Hematopoietic multipotent progenitor cell (in vitro differentiated cells): ENCODE measurements around the gene IER3IP1. TPM values are rescaled to one million over a fixed set of nuclear protein-coding genes. Genes with fewer than 3 reads are reported as not detected.
"Not testable (repeated sequence)": the region's sequence is repeated elsewhere in the genome, so short reads cannot be mapped to it uniquely, and the experiment has no call there.

Experiments used
- DNase-seq, 3 donors: peaks; one replicate each; pipeline ENCODE4 v3.0.0-alpha.2; 2011 to 2015; ENCODE audit warnings: low read depth in 2 of 3, low spot score in 2 of 3
- total RNA-seq: library from RNA; depleted of rRNA; stranded (reverse); fragments of >200 nt; gene quantifications from one replicate; pipeline ENCODE4 v1.2.3, GENCODE V29; 2012

Gene IER3IP1
- total RNA-seq, 1 donor, result 3.2 TPM

DNA sequence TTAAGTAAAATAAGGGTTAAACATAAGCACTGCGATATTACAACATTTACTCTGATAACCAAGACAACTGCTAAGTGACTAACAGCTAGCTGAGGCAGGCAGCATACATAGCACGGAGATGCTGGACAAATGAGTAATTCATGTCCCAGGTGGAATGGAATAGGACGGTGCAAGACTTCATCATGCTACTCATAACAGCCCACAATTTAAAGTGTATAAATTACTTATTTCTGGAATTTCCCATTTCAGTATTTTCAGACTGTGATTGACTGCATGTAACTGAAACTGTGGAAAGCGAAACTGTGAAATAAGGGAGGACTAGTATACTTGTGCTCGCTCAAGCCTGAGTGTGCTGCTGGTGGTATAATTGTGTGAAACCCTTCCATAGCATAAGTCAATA is 12.9 kb downstream of the IER3IP1 start:
- no peak for DNase-seq

DNA sequence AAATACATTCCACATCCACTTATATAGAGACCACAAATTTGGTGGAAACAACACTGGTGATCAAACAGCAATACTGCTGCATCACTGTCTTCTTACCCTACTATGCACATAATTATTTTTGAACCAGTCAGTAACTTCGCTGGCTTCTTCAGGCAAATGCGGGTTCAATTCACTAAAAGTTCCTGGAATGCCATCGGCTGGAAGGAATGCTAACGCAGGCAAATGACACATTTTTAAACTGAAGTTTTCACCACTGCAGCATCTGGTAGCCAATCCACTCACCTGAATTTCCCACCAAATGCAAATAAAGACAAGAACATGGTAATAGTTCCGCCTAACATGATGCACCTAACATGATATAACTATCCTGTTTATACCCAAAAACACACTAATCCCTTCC is 15.9 kb downstream of the IER3IP1 start:
- DNase-seq, result no peak

DNA sequence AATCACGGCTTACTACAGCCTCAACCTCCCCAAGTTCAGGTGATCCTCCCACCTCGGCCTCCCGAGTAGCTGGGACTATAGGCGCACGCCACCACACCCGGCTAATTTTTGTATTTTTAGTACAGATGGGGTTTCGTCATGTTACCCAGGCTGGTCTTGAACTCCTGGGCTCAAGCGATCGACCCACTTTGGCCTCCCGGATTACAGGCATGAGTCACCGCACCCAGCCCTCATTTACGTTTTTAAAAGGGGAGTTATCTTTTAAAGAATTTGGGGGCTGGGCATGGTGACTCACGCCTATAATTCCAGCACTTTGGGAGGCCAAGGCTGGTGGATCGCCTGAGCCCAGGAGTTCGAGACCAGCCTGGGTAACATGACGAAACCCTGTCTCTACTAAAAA is 17.8 kb downstream of the IER3IP1 start:
- DNase-seq, result not testable (repeated sequence)

DNA sequence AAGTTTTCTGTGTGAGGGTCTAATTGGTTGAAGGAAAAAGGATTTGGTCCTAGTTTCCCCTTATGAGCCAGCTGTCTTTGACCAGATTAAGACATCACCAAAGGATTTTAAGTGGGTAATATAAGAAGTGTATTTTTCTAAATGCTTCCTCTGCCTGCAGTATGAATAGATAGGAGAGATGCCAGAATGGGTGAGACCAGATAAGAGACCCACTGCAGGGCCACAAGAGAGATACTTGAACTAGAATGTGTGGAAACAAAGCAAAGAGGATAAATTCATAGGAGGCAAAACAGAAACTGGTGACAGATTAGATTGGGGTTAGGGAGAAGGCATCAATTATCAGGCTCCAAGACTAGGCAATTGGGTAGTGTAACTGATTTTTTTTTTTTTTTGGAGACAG is 24.7 kb downstream of the IER3IP1 start:
- DNase-seq, result peak in 2 of 3 donors; percentile 20

DNA sequence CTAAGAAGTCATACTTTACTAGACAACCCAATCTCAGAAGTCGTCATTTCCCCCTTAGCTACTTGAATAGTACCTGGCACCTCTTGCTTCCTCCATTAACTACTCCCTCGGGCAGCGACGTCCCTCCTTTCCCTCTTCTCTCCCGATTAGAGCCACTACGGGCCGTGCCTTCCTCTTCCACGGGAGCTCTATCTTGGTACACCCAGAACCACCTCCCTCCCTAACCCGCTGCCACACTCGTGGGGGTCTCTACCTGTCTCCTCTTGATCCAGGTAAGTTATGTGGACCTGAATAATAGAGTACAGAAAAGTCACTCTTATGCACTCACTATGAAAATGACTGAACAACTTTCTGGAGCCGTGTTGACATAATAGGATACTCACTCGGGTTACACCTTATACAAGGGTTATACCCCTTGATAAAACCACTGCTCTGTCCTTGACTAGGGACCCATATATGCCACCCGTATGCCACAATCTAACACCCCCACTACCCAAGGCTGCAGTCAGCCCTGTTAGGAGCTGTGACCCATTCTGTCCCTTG is 25.3 kb downstream of the IER3IP1 start:
- peak in 2 of 3 donors; percentile 4 to 39 for DNase-seq

DNA sequence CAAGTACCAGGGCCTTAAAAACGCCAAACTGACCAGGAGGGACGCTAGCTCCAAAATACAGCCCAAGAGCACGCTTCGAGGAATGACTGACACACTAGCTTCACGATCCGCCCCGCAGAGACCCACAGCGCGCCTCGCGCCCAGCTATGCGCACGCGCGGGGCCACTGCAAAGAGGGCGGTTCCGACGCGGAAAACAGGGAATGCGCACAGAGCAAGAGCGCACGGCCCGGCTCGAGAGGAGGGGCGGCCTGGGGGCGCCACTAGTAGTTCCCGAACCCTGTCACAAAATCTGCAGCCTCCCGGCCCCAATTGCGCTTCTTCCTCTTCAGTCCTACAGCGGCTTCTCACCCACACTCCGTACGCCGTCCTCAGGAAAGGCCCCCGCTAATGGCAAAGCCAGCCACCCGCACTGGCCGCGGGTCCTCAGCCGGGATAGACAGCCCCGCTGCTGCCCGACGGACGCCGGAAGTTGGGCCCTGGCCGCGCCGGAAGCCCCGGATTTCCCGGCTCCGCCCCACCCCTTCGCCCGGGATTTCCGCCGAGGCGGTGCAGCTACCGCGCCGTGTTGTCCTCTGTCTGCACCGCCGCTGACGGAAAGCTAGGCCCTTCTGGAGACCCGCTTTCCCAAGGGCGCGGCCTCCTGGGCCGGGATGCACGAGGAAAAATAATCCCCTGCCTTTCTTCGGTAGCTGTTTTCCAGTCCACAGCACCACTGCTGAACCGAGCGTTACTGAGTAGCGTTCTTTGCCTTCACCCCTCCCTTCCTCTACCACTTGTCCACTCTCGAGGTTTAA is 25.9 kb downstream of the IER3IP1 start, which contains the start of gene HDHD2:
HDHD2 (minus strand) TSS at position 472 of the 795 bp plus-strand sequence. CDS start 14,061 bp downstream, outside the sequence.
- peak; percentile 38 to 70 (median 50) for DNase-seq

DNA sequence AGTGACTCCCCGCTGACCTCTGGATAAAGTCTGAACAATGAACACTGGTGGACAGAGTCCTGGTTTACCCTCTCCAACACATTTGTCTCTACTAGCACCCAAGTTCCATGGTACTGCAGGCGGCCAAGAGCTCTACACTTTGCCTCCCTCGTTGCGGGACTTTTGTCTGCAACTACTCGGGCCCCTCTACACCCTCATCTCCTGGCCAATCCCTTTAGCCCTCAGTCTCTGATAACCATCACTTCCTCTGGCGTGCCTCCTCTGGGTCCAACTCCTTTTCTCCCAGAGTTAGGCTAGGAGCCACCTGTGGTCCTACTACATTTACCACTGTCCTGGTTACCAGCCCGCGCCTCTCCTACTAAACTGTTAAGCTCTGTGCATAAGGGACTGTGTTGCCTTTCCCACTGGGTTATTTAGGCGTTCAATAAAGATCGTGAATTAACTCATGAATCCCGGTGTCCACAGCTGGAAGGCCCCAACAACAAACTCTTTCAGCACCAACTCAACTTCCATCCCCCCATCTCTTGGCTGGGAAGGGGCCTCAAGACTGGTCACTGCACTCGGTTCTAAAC is 26.6 kb downstream of the IER3IP1 start:
- DNase-seq, result no peak

DNA sequence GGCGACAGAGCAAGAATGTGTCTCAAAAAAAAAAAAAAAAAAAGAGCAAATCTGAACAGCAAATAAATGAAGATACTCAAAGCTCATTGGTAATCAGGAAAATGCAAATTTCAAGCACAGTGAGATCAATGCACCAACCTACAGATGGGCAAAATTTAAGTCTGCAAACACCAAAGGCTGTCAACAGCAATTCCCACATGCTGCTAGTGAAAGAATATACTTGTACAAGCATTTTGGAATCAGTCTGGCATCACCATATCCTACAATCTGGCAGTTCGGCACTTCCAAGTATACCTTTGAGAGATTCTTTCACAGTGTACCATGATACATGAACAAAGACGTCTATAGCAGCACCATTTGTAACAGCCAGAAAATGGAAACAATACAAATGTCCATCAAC is 30.0 kb downstream of the IER3IP1 start:
- DNase-seq, result no peak

DNA sequence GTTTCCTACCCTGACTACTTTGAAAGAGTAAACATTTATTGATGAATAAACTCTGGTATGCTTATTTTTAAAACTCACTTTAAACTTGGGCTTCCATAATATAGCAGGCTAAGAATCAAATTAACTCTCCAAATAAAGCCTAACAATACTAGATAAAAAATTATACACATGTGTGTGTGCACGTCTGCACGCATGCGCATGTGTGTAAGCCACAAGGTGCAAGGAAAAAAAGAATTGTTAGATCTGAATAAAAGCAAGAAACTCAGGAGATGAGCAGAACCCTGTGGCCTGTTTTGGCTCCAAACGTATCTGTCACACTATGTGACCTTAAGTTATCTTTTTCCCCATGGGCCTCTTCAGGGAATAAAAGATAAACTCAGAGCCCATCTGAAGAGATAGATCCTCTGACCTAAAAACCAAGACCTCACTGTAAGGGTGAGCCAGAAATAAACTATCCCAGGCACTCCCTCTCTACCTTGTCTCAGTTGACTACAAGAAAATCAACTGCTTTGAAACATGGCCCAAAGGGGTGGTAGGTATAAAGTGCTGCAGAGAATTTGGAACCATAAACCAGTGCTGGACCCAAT is 32.2 kb downstream of the IER3IP1 start:
- no peak for DNase-seq

DNA sequence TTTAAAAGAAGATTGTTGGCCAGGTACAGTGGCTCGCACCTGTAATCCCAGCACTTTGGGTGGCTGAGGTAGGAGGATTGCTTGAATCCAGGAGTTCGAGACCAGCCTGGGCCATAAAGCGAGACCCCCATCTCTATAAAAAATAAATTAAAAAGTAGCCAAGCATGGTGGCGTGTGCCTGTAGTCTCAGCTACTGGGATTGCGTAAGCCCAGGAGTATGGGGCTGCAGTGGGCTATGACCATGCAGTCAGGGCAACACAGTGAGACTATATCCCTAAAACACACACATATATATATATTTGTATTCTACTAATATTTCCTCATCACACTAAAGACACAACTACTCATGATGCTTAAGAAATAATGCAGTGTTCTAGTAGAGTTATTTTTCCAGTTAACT is 33.0 kb downstream of the IER3IP1 start:
- no peak for DNase-seq

DNA sequence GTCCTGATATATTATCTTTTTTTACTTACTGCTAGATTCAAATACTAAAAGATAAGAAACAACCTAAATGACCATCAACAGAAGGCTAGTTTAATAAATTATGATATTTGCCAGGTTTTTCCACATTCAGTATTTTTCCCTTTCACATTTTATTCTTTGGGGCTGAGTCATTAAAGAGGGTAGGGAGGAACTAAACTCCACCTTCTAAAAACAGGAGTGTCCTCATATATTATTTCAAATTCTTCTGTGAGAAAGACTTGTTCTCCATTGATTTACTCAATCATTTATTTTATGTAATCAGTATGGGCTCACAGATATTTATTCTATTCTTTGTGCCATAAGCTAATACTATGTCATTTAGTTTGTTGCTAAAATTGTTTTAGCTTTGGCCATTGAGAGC is 34.9 kb downstream of the IER3IP1 start:
- no peak for DNase-seq

DNA sequence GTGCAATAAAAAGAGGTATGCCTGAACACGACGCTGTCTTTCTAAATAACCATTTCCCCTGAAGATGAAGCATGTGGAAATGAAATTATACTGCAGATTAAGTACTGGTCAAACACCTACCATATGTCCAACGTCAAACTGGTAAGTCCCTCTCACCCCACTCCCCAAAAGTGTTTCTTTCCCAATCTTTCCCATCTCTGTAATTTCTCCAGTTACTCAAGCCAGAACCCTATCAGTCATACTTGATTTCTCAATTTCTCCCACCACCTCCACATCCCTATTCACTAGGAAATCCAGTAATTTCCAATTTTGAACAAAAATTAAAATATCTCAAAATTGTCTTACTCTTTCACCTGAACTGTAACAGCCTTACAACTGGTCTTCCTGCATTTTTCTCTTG is 55.0 kb downstream of the IER3IP1 start:
- DNase-seq, result no peak

DNA sequence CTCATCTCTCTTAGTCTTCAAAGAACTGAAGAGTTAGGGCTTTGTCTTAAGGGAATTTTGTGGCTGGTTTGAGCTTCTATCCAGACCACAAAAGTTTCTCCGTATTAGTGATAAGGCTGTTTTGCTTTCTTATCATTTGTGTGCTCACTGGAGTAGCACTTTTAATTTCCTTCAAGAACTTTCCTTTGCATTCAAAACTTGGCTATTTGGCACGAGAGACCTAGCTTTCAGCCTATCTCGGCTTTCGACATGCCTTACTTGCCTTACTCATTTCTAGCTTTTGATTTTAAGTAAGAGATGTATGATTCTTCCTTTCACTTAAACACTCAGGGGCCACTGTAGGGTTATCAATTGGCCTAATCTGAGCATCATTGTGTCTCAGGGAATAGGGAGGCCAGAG is 55.7 kb downstream of the IER3IP1 start:
- DNase-seq, result no peak

DNA sequence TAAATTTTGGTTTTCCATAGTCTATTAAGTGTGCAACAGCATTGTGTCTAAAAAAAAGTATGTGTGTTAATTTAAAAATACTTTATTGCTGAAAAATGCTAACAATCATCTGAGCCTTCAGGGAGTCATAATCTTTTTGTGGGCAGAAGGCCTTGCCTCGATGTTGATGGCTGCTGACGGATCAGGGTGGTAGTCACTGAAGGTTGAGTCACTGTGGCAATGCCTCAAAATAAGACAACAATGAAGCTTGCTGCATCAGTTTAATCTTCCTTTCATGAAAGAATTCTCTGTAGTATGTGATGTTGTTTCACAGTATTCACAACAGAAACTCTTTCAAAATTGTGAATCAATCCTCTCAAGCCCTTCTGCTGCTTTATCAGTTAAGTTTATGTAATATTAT is 57.2 kb downstream of the IER3IP1 start:
- no peak for DNase-seq

DNA sequence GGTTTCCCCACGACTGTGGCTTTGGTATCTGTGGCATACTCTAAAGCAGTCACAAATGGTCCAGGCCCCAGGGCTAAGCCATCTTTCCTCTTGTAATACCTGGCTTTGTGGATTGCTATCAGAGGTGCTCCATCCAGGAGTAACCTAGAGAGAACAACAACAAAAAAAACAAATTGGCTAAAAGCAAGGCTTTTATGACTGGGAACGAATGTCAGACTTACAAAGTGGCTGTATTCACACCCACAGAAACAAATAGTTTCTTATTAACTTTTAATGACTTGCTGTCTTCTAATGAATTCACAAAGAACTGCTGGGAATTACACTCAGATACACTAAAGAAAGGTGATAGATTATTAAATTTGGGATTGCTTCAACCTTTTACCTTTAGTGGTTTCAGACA is 61.0 kb downstream of the IER3IP1 start:
- DNase-seq, result no peak

DNA sequence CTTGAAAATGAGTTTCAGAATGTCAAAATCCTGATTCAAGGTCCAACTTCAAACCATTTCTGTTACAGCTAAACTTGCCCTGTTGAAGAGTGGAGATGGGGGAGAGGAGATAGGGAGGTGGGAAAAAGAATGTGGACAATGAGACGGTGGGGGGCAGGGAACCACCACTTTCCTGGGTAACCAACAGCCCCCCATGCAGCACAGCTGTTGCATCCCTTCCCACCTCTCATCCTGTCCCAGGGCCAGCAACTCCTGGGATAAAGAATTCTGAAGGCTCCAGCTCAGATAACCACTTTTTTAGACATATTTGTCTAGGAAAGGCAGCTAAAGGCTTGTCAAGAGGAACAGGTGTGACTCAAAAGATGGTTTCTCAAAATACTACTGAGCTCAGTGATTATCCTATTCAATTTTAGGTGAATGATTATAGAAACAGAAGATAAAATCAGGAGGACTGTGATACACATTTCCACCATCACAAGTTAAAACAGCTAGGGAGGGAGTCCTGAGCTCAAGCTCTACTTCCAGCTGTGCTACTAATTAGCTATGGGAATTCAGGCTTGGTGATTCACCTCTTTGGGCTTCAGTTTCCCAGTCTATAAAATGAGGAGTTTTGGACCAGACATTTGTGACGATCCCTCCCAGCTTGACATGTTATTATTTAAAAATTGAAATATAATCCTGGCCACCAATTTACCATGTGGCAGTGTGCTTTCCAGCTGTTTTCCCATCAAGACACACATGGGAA is 62.2 kb downstream of the IER3IP1 start:
- no peak for DNase-seq

DNA sequence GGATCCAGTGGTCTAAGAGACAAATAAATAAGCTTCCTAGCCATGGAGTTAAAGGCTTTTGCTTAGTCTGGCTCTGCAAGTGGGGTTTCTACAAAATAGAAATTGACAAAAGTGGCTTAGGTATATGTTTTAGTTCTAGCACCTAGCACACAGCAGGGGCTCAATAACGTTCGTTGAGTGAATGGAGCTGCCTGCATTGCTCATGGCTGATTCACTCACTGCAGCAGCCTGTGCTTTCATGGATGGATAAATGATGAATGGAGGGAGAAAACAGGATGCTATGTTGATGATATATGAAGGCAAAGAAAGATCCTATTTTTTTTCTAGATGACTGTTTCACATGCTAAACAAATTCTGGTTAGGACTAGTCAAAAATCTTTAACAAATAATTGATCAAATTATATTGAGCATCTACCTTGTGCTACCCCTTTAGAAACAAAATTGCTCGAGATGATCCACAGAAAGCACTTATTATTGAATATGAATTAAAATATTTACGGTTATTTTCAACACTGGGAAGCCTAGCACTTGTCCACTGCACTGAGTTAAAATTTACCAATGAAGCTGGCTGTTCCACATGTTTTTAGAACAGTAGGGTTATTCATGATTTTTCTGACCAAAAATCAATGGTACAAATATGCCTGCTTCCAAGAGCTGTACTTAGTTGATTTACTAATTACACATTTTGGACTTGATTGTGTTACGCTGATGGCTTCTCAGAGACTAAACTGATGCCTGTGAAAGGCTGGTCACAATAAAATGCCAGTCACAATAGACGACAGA is 65.5 kb downstream of the IER3IP1 start:
- DNase-seq, result no peak

DNA sequence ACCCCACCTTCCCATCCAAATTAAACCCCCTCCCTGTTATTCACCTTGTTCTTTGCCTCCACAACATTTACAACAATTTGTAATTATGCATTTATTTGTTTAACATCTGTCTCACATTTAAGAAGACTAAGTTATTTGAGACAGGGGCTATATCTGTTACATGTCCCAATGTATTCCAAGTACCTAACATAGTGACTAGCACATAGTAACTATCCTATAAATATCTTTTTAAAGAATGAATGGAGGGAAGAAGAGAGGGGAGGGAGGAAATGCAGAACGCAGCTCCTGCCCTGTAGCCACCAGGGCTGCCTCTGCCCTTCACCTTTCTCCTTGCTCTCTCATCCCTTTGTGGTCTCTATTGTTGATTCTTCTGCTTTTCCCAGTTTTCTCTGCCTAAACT is 66.4 kb downstream of the IER3IP1 start:
- no peak for DNase-seq

DNA sequence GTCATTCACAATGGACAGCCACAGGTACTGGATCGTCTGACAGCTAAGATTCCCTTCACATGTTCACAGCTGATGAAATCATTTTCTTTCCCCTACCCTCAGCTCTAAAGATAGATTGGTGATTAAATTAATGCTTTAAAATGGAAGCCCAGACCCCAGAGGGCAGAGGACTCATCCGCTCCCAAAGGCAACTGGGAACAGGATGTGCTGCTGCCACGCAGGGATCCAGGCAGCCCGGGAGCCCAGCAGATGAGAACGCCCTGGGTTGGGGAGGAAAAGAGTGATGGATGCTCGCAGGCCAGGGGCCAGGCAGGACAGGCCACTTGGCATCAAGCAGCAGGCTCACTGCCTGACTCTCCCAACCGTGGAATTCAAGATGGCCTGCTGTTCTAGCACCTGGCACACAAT is 67.2 kb downstream of the IER3IP1 start:
- no peak for DNase-seq

DNA sequence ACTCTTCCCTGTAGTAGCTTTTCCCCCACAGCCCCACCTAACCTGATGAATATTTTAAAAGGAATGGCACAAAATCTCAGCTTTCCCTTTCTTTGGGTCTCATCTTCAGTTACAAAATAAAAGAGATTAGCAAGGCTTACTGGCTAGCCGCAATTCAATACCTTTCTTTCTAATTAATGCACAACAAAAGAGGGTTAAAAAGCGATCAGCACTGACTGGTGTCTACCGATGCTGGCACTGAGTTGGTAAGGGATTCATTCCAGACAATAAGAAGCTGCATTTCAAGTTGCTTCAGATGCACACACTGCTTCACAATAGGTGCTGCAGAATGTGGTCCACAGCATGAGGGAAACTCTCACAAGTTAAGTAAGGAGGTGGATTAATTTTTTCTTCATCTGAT is 67.8 kb downstream of the IER3IP1 start:
- no peak for DNase-seq
